ENCODE results near the gene ARL6IP4. TPM values are rescaled to one million over a fixed set of nuclear protein-coding genes. Genes with fewer than 3 reads are reported as not detected.

The ARL6IP4 gene
- total and polyA plus RNA-seq, 10 of the 15 experiments (the other 5 are each of a cell fraction or from before 2014, with no cell fraction given): 2.5 to 320 (median 188) TPM

- Histone ChIP-seq H3K36me3 (ENCODE audit: control insufficient read depth in 2 of 2, insufficient read depth in 2 of 2, low read length in 1 of 2) (peaks cover 0 to 4% of the 10 kb centered on the region in 2 experiments; a peak in 2 of 4 replicates), H3K9me3 (replicated peaks; ENCODE audit: control insufficient read depth, insufficient read depth, low read length) (no peaks in the 10 kb centered on the region), H3K4me2 (ENCODE audit: control insufficient read depth, insufficient read depth) (no peak overlapping the region), H3K9ac (ENCODE audit: control insufficient read depth, insufficient read depth, low read length) (no peak overlapping the region), H3K4me1 (ENCODE audit: control insufficient read depth, insufficient read depth, low read length) (peaks cover 24% of the 10 kb centered on the region), H4K20me1 (ENCODE audit: control insufficient read depth, insufficient read depth) (no peaks in the 10 kb centered on the region), H3K27me3 (replicated peaks in 1 of 2; ENCODE audit: control insufficient read depth in 2 of 2, insufficient read depth in 2 of 2, low read length in 1 of 2) (no peaks in the 10 kb centered on the region), H3K4me3 (no peak overlapping the region), H2AFZ (ENCODE audit: control insufficient read depth, low read depth, low read length) (no peak overlapping the region), H3K79me2 (ENCODE audit: control insufficient read depth, insufficient read depth, low read length) (peaks cover 39% of the 10 kb centered on the region), H3K27ac (ENCODE audit: control insufficient read depth, insufficient read depth) (no peak overlapping the region)
- FAIRE-seq (no peak), ATAC-seq (no peak), DNase-seq (ENCODE audit: low read depth, low spot score) (no peak)
- 81% methylated on average over 9 of the region's 9 CpGs for WGBS (ENCODE audit: insufficient coverage, insufficient replicate concordance, low lambda C conversion rate, missing lambda C conversion rate)
- in situ Hi-C loops (cut with MboI): loop anchor here (5.0 kb wide), 1 partner anchor 254 kb away; the partner anchor contains the start of genes MPHOSPH9 and MTRFR
- CTCF ChIA-PET: interaction anchor here (1.0 kb wide), 1 partner anchor 605 kb away, joined by 3 read pairs; no protein-coding TSS in a partner anchor
- POLR2A ChIA-PET: no interaction called here
- TF ChIP-seq EGR1 (IDR thresholded peaks at IDR 0.05; ENCODE audit: borderline replicate concordance in 1 of 2, low read depth in 2 of 2, low read length in 2 of 2) (no peak), PBX3 (IDR thresholded peaks at IDR 0.05; ENCODE audit: insufficient replicate concordance, low read depth, low read length) (no peak), ATF2 (IDR thresholded peaks at IDR 0.05; ENCODE audit: low read length) (no peak), SMARCA5 (IDR thresholded peaks at IDR 0.05) (no peak), KAT2A (conservative IDR thresholded peaks at IDR 0.05; ENCODE audit: control insufficient read depth, low read depth, low read length) (no peak), IRF4 (IDR thresholded peaks at IDR 0.05; ENCODE audit: low read depth, low read length) (no peak), YBX1 (IDR thresholded peaks at IDR 0.05) (no peak), ZNF217 (IDR thresholded peaks at IDR 0.05) (no peak), ZBTB33 (IDR thresholded peaks at IDR 0.05) (no peak), FOS (IDR thresholded peaks at IDR 0.05; ENCODE audit: borderline replicate concordance, extremely low read depth, insufficient read length) (no peak), IRF5 (IDR thresholded peaks at IDR 0.05; ENCODE audit: borderline replicate concordance) (no peak), POLR2AphosphoS5 (IDR thresholded peaks at IDR 0.05; ENCODE audit: low read length) (no peak), TCF3 (IDR thresholded peaks at IDR 0.05; ENCODE audit: borderline replicate concordance, insufficient read depth, low read depth, low read length) (no peak), BCL11A (IDR thresholded peaks at IDR 0.05; ENCODE audit: low read depth, low read length) (no peak), ZBED1 (IDR thresholded peaks at IDR 0.05; ENCODE audit: borderline replicate concordance) (no peak), YY1 (IDR thresholded peaks at IDR 0.05; ENCODE audit: low read depth, low read length) (no peak), WRNIP1 (IDR thresholded peaks at IDR 0.05; ENCODE audit: borderline replicate concordance, low read depth, low read length) (no peak), ZNF622 (IDR thresholded peaks at IDR 0.05) (no peak)
- no TSS peak for BruUV-seq (replicated peaks)
- RAD21 ChIA-PET (ENCODE audit: unreplicated experiment): no interaction called here
- SMC1A ChIA-PET (ENCODE audit: uncharacterized antibody, unreplicated experiment): interaction anchor here (0.8 kb wide), 1 partner anchor 187 kb away, joined by 3 read pairs; no protein-coding TSS in a partner anchor
- intact Hi-C loops (cut with micrococcal nuclease; ENCODE audit: unreplicated experiment): no loop called here
Measured at GRCh38 chr12:122977655-122978392, 2.7 kb upstream of the ARL6IP4 start.

Data from GM12878 (cell line).